Neuronal stem cell (in vitro differentiated cells): ENCODE data around the gene LRP1B.

Source experiments
- DNase-seq: peaks from one replicate; pipeline ENCODE4 v3.0.0-alpha.2; 2013; ENCODE audit warnings: low spot score
- H2AFZ ChIP-seq: one replicate; pipeline ENCODE4 v1.6.1; 2013; ENCODE audit warnings: mild to moderate bottlenecking, low read length, inconsistent platforms
- H2AK5ac ChIP-seq: 2 replicates; pipeline ENCODE4 v1.6.1; 2013; ENCODE audit warnings: low read depth, mild to moderate bottlenecking, inconsistent platforms, low read length, moderate library complexity, mixed read lengths
- H2BK120ac ChIP-seq: 2 replicates; pipeline ENCODE4 v1.6.1; 2013; ENCODE audit warnings: low read depth, mild to moderate bottlenecking, inconsistent platforms, low read length, moderate library complexity, mixed read lengths
- H2BK12ac ChIP-seq: one replicate; pipeline ENCODE4 v1.6.1; 2013; ENCODE audit warnings: low read length, inconsistent platforms
- H2BK15ac ChIP-seq: 2 replicates; pipeline ENCODE4 v1.6.1; 2013; ENCODE audit warnings: mild to moderate bottlenecking, low read length, inconsistent platforms, mixed read lengths
- H2BK5ac ChIP-seq: one replicate; pipeline ENCODE4 v1.6.1; 2013; ENCODE audit warnings: inconsistent platforms, mild to moderate bottlenecking, low read length, moderate library complexity
- H3K14ac ChIP-seq: one replicate; pipeline ENCODE4 v1.6.1; 2013; ENCODE audit warnings: low read length, inconsistent platforms
- H3K18ac ChIP-seq: 2 replicates; pipeline ENCODE4 v1.6.1; 2013; ENCODE audit warnings: low read length, inconsistent platforms
- H3K23ac ChIP-seq: 2 replicates; pipeline ENCODE4 v1.6.1; 2013; ENCODE audit warnings: low read depth, mild to moderate bottlenecking, mixed read lengths, low read length, inconsistent platforms; ENCODE audit not compliant: poor library complexity
- H3K27ac ChIP-seq: replicated peaks from 3 replicates; pipeline ENCODE4 v1.5.1; 2013; ENCODE audit warnings: low read length, inconsistent platforms
- H3K27me3 ChIP-seq, 3 experiments: 2 replicates each; pipeline ENCODE4 v1.6.1; 2013; ENCODE audit warnings: low read length in 3 of 3, mild to moderate bottlenecking in 2 of 3, inconsistent platforms in 1 of 3, low read depth in 1 of 3, mixed read lengths in 1 of 3, moderate library complexity in 1 of 3; ENCODE audit not compliant: control insufficient read depth in 3 of 3, insufficient read depth in 3 of 3
- H3K36me3 ChIP-seq, 2 donors: replicated peaks in 1 of 2; 2 replicates each; pipeline ENCODE4 v1.6.1; 2013; ENCODE audit warnings: low read length in 2 of 2; ENCODE audit not compliant: control insufficient read depth in 2 of 2, insufficient read depth in 2 of 2
- H3K4ac ChIP-seq: 2 replicates; pipeline ENCODE4 v1.6.1; 2013; ENCODE audit warnings: inconsistent platforms, mild to moderate bottlenecking, low read length, moderate library complexity
- H3K4me1 ChIP-seq, 2 donors: 1 replicate in 1 of 2; 2 replicates in 1 of 2; pipeline ENCODE4 v1.6.1; 2013; ENCODE audit warnings: low read length in 2 of 2, low read depth in 1 of 2; ENCODE audit not compliant: control insufficient read depth in 2 of 2, insufficient read depth in 1 of 2
- H3K4me2 ChIP-seq: one replicate; pipeline ENCODE4 v1.6.1; 2013; ENCODE audit warnings: mild to moderate bottlenecking, low read length, inconsistent platforms; ENCODE audit not compliant: insufficient read depth, poor library complexity, severe bottlenecking
- H3K4me3 ChIP-seq, 2 donors: 2 replicates each; pipeline ENCODE4 v1.5.1; 2013; ENCODE audit warnings: low read length in 2 of 2, mild to moderate bottlenecking in 2 of 2, inconsistent platforms in 1 of 2, moderate library complexity in 1 of 2
- H3K79me1 ChIP-seq: one replicate; pipeline ENCODE4 v1.6.1; 2013; ENCODE audit warnings: low read depth, mild to moderate bottlenecking, inconsistent platforms, low read length, moderate library complexity
- H3K9ac ChIP-seq: one replicate; pipeline ENCODE4 v1.6.1; 2013; ENCODE audit warnings: mild to moderate bottlenecking, low read depth, low read length, inconsistent platforms; ENCODE audit not compliant: poor library complexity
- H3K9me3 ChIP-seq, 2 donors: replicated peaks in 1 of 2; 2 replicates each; pipeline versions ENCODE3 to v1.6.1; 2013; ENCODE audit warnings: low read length in 2 of 2, mild to moderate bottlenecking in 2 of 2, inconsistent platforms in 1 of 2, low read depth in 1 of 2, mixed read lengths in 1 of 2, moderate library complexity in 1 of 2; ENCODE audit not compliant: control insufficient read depth in 2 of 2, insufficient read depth in 1 of 2
- H4K8ac ChIP-seq: one replicate; pipeline ENCODE4 v1.6.1; 2013; ENCODE audit warnings: low read depth, mild to moderate bottlenecking, inconsistent platforms, low read length, moderate library complexity
- H4K91ac ChIP-seq: one replicate; pipeline ENCODE4 v1.6.1; 2013; ENCODE audit warnings: low read length, low read depth, mild to moderate bottlenecking, inconsistent platforms; ENCODE audit not compliant: poor library complexity
- WGBS, 2 donors: extraction: QIAGEN DNeasy Blood & Tissue Kit; methylation state at CpG; one replicate each; pipeline ENCODE4 v1.1.7; 2013; ENCODE audit warnings: missing lambda C conversion rate in 2 of 2, mixed read lengths in 1 of 2; ENCODE audit not compliant: insufficient read length in 2 of 2, insufficient replicate concordance in 1 of 2; ENCODE audit errors: extremely low coverage in 2 of 2; 5-methylcytosine and 5-hydroxymethylcytosine counted together

The LRP1B gene

DNA sequence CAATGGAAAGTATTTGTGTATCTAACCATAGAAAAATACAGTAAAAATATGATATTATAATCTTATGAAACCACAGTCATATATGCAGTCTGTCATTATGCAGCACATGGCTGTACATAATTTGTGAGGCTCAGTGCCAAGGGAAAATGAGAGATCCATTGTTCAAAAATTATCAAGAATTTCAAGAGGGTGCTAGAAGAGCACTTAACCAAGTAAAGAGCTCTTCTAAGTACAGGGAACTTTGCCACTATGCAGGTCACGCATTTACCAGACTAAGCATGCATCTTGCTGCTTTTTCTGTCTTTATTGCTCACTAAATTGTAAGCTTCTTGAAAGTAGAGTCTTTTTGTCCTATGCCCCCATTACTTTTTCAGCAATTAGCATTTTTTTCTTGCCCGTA, 438.0 kb downstream of the LRP1B start:
- no peak overlapping the region for H4K8ac ChIP-seq
- H3K14ac ChIP-seq = no peak overlapping the region
- WGBS, 2 donors = no CpG with 5 or more reads among the region's 2 CpGs
- no peak overlapping the region for H4K91ac ChIP-seq
- H2AK5ac ChIP-seq = no peak overlapping the region
- H3K4me3 ChIP-seq = no peak overlapping the region
- no peaks in the 10 kb centered on the region for H3K4me1 ChIP-seq
- H3K36me3 ChIP-seq = no peaks in the 10 kb centered on the region
- no peaks in the 10 kb centered on the region for H3K9me3 ChIP-seq
- H2BK12ac ChIP-seq = no peak overlapping the region
- no peak overlapping the region for H3K27ac ChIP-seq
- no peak overlapping the region for H3K18ac ChIP-seq
- no peaks in the 10 kb centered on the region for H3K27me3 ChIP-seq
- no peak overlapping the region for H2BK15ac ChIP-seq
- H3K4me2 ChIP-seq = no peak overlapping the region
- H3K9ac ChIP-seq = no peak overlapping the region
- no peak overlapping the region for H2BK120ac ChIP-seq
- H3K79me1 ChIP-seq = no peaks in the 10 kb centered on the region
- no peak overlapping the region for H3K23ac ChIP-seq
- no peak overlapping the region for H2AFZ ChIP-seq
- H2BK5ac ChIP-seq = no peak overlapping the region
- no peak for DNase-seq
- no peak overlapping the region for H3K4ac ChIP-seq

DNA sequence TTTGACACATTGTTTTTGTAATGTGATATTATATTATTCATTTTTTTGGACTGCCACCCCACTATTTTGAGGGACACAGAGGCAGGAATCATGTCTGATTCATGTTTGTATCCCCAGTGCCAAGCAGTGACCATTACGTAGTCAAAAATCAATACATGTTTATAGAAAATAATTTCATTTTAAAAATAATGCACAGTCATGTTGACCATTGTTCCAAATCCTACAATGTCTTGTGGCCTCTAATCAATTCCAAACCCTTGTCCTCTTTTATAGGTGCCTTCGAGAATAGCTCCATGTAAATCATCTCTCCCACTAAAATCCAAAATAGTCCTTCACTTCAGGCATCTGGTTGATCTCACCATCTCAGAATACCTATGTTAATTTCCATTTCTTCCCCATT, 454.7 kb downstream of the LRP1B start:
- no peak overlapping the region for H2BK5ac ChIP-seq
- no peak overlapping the region for H3K4me3 ChIP-seq
- H4K8ac ChIP-seq = no peak overlapping the region
- no peaks in the 10 kb centered on the region for H3K36me3 ChIP-seq
- H2BK12ac ChIP-seq = no peak overlapping the region
- no peaks in the 10 kb centered on the region for H3K27me3 ChIP-seq
- no peak overlapping the region for H4K91ac ChIP-seq
- H3K4me1 ChIP-seq = no peaks in the 10 kb centered on the region
- H3K27ac ChIP-seq = no peak overlapping the region
- H3K14ac ChIP-seq = no peak overlapping the region
- H2BK120ac ChIP-seq = no peak overlapping the region
- no peak overlapping the region for H2AFZ ChIP-seq
- no peak overlapping the region for H3K4me2 ChIP-seq
- H3K9me3 ChIP-seq = no peaks in the 10 kb centered on the region
- H3K79me1 ChIP-seq = no peaks in the 10 kb centered on the region
- H3K18ac ChIP-seq = no peak overlapping the region
- H3K9ac ChIP-seq = no peak overlapping the region
- no peak overlapping the region for H3K23ac ChIP-seq
- H2AK5ac ChIP-seq = no peak overlapping the region
- WGBS, 2 donors = no CpG with 5 or more reads among the region's 2 CpGs
- no peak overlapping the region for H2BK15ac ChIP-seq
- no peak for DNase-seq
- no peak overlapping the region for H3K4ac ChIP-seq

DNA sequence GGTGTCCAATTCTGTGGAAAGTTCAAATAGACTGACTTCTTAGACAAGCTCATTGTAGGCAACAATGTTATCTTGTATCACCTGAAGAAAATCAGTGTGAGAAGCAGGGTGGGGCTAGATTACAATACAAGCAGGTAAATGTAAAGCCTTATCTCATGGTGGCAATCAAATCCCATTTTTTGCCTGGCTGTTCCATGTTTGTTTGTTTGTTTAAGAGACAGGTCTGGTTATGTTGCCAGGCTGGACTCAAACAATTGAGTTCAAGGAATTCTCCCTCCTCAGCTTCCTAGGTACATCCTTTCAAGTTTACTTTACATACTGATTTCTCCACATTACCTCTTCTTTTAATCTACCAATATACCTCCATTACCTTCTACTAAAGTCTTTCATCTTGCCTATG, 464.6 kb downstream of the LRP1B start:
- no peaks in the 10 kb centered on the region for H3K4me1 ChIP-seq
- no peak overlapping the region for H3K23ac ChIP-seq
- H2BK15ac ChIP-seq = no peak overlapping the region
- no peak overlapping the region for H3K18ac ChIP-seq
- H3K14ac ChIP-seq = no peak overlapping the region
- H3K9ac ChIP-seq = no peak overlapping the region
- H3K36me3 ChIP-seq = no peaks in the 10 kb centered on the region
- no peak overlapping the region for H3K4me2 ChIP-seq
- H2BK12ac ChIP-seq = no peak overlapping the region
- no peak overlapping the region for H2BK5ac ChIP-seq
- H3K9me3 ChIP-seq = no peaks in the 10 kb centered on the region
- no peak overlapping the region for H3K4me3 ChIP-seq
- no peak overlapping the region for H2AK5ac ChIP-seq
- no peak overlapping the region for H2AFZ ChIP-seq
- no peak overlapping the region for H4K8ac ChIP-seq
- H4K91ac ChIP-seq = no peak overlapping the region
- H3K27me3 ChIP-seq = no peaks in the 10 kb centered on the region
- no peak overlapping the region for H3K27ac ChIP-seq
- H2BK120ac ChIP-seq = no peak overlapping the region
- DNase-seq = no peak
- no peaks in the 10 kb centered on the region for H3K79me1 ChIP-seq
- H3K4ac ChIP-seq = no peak overlapping the region

DNA sequence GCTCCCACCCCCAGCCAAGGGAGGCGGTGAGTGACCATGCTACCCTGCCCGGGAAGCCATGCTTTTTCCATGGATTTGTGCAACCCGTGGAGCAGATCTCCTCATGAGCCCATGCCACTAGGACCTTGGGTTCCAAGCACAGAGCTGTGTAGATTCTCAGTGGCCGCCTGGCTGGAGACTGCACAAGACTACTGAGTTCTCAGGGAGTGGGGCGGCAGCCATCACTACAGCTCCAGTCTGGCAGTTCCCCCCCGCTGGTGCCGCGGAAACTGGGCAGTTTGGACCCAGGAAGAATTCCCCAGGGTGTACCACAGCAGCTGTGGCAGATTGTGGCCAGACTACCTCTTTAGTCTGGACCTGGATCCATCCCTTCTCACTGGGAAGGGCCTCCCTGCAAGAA, 470.6 kb downstream of the LRP1B start:
- Histone ChIP-seq H2BK120ac (no peak overlapping the region), H2BK5ac (no peak overlapping the region), H3K9ac (no peak overlapping the region), H4K8ac (no peak overlapping the region), H3K23ac (no peak overlapping the region), H3K36me3 (no peaks in the 10 kb centered on the region), H3K4ac (no peak overlapping the region), H3K14ac (no peak overlapping the region), H3K4me2 (no peak overlapping the region), H3K4me3 (no peak overlapping the region), H4K91ac (no peak overlapping the region), H2AFZ (no peak overlapping the region), H2BK15ac (no peak overlapping the region), H3K18ac (no peak overlapping the region), H3K79me1 (no peaks in the 10 kb centered on the region), H3K4me1 (no peaks in the 10 kb centered on the region), H3K27me3 (no peaks in the 10 kb centered on the region), H2BK12ac (no peak overlapping the region), H3K27ac (no peak overlapping the region), H3K9me3 (no peaks in the 10 kb centered on the region), H2AK5ac (no peak overlapping the region)
- no CpG with 5 or more reads among the region's 8 CpGs for WGBS, 2 donors
- no peak for DNase-seq
